H9 (cell line): ENCODE data around the gene PARK7. TPM values are rescaled to one million over a fixed set of nuclear protein-coding genes. Genes with fewer than 3 reads are reported as not detected.

Source experiments
- DNase-seq: peaks from one replicate; pipeline ENCODE4 v3.0.0-alpha.2; 2017
- H2AFZ ChIP-seq: one replicate; pipeline ENCODE4 v1.6.1; 2013; ENCODE audit warnings: mild to moderate bottlenecking, low read length, control low read depth, moderate library complexity
- H2AK5ac ChIP-seq: 2 replicates; pipeline ENCODE4 v1.6.1; 2013; ENCODE audit warnings: low read length, control low read depth, mixed read lengths; ENCODE audit not compliant: insufficient read length
- H2BK120ac ChIP-seq: one replicate; pipeline ENCODE4 v1.6.1; 2013; ENCODE audit warnings: low read depth, mild to moderate bottlenecking, low read length, control low read depth, inconsistent platforms; ENCODE audit not compliant: poor library complexity, severe bottlenecking
- H2BK12ac ChIP-seq: 2 replicates; pipeline ENCODE4 v1.6.1; 2013; ENCODE audit warnings: low read length, control low read depth, mixed read lengths, low read depth; ENCODE audit not compliant: insufficient read length
- H2BK15ac ChIP-seq: 2 replicates; pipeline ENCODE4 v1.6.1; 2013; ENCODE audit warnings: low read depth, low read length, control low read depth
- H2BK20ac ChIP-seq: one replicate; pipeline ENCODE4 v1.6.1; 2013; ENCODE audit warnings: low read depth, mild to moderate bottlenecking, low read length, control low read depth, inconsistent platforms; ENCODE audit not compliant: poor library complexity, severe bottlenecking
- H2BK5ac ChIP-seq: 2 replicates; pipeline ENCODE4 v1.6.1; 2013; ENCODE audit warnings: low read length, control low read depth, mixed read lengths; ENCODE audit not compliant: insufficient read length
- H3K14ac ChIP-seq: 2 replicates; pipeline ENCODE4 v1.6.1; 2013; ENCODE audit warnings: low read length, control low read depth; ENCODE audit not compliant: insufficient read depth
- H3K18ac ChIP-seq: 2 replicates; pipeline ENCODE4 v1.6.1; 2013; ENCODE audit warnings: low read depth, mild to moderate bottlenecking, mixed read lengths, low read length, control low read depth; ENCODE audit not compliant: insufficient read length
- H3K23ac ChIP-seq: 2 replicates; pipeline ENCODE4 v1.6.1; 2013; ENCODE audit warnings: low read length, control low read depth, mixed read lengths, low read depth; ENCODE audit not compliant: insufficient read length
- H3K23me2 ChIP-seq: 2 replicates; pipeline ENCODE4 v1.6.1; 2013; ENCODE audit warnings: low read depth, mild to moderate bottlenecking, mixed read lengths, low read length, control low read depth; ENCODE audit not compliant: insufficient read length, poor library complexity, severe bottlenecking
- H3K27ac ChIP-seq: 2 replicates; pipeline ENCODE4 v1.5.1; 2013; ENCODE audit warnings: low read length, control low read depth, mixed read lengths, low read depth; ENCODE audit not compliant: insufficient read length
- H3K27me3 ChIP-seq: 2 replicates; pipeline ENCODE4 v1.6.1; 2013; ENCODE audit warnings: low read length, control low read depth, inconsistent platforms; ENCODE audit not compliant: insufficient read depth
- H3K4ac ChIP-seq: 2 replicates; pipeline ENCODE4 v1.6.1; 2013; ENCODE audit warnings: low read depth, mild to moderate bottlenecking, control low read depth, inconsistent platforms, low read length, moderate library complexity
- H3K4me1 ChIP-seq: 2 replicates; pipeline ENCODE4 v1.6.1; 2013; ENCODE audit warnings: low read length, control low read depth, inconsistent platforms; ENCODE audit not compliant: insufficient read depth
- H3K4me2 ChIP-seq: 2 replicates; pipeline ENCODE4 v1.6.1; 2013; ENCODE audit warnings: low read length, control low read depth, mixed read lengths; ENCODE audit not compliant: insufficient read length, insufficient read depth
- H3K56ac ChIP-seq: 2 replicates; pipeline ENCODE4 v1.6.1; 2013; ENCODE audit warnings: low read depth, mild to moderate bottlenecking, mixed read lengths, low read length, control low read depth; ENCODE audit not compliant: insufficient read length
- H3K79me1 ChIP-seq: 2 replicates; pipeline ENCODE4 v1.6.1; 2013; ENCODE audit warnings: low read depth, mild to moderate bottlenecking, moderate library complexity, low read length, control low read depth, inconsistent platforms; ENCODE audit not compliant: insufficient read depth, poor library complexity, severe bottlenecking
- H3K79me2 ChIP-seq: 2 replicates; pipeline ENCODE4 v1.6.1; 2013; ENCODE audit warnings: low read length, control low read depth, inconsistent platforms; ENCODE audit not compliant: insufficient read depth
- H3K9ac ChIP-seq: 2 replicates; pipeline ENCODE4 v1.6.1; 2013; ENCODE audit warnings: low read length, control low read depth, mixed read lengths; ENCODE audit not compliant: insufficient read length; ENCODE audit errors: extremely low read depth
- H3K9me3 ChIP-seq: one replicate; pipeline ENCODE4 v1.6.1; 2013; ENCODE audit warnings: low read depth, low read length, inconsistent platforms; ENCODE audit not compliant: control insufficient read depth
- H3T11ph ChIP-seq: one replicate; pipeline ENCODE4 v1.6.1; 2013; ENCODE audit warnings: mild to moderate bottlenecking, low read length, control low read depth, inconsistent platforms
- H4K20me1 ChIP-seq: one replicate; pipeline ENCODE4 v1.6.1; 2013; ENCODE audit not compliant: control insufficient read depth, insufficient read length, insufficient read depth
- H4K5ac ChIP-seq: 2 replicates; pipeline ENCODE4 v1.6.1; 2013; ENCODE audit warnings: low read depth, mild to moderate bottlenecking, mixed read lengths, low read length, control low read depth; ENCODE audit not compliant: insufficient read length
- H4K8ac ChIP-seq: replicated peaks from 2 replicates; pipeline ENCODE4 v1.6.1; 2013; ENCODE audit warnings: low read length, control low read depth, mixed read lengths, low read depth; ENCODE audit not compliant: insufficient read length
- H4K91ac ChIP-seq: 2 replicates; pipeline ENCODE4 v1.6.1; 2013; ENCODE audit warnings: low read depth, mild to moderate bottlenecking, moderate library complexity, mixed read lengths, low read length, control low read depth; ENCODE audit not compliant: insufficient read length
- H3K27ac Mint-ChIP-seq, 3 experiments: 2 replicates in 2 of 3; 3 replicates in 1 of 3; pipeline ENCODE4 v1.8.0; 2020 to 2021; ENCODE audit warnings: mixed read lengths in 3 of 3, mild to moderate bottlenecking in 1 of 3, moderate library complexity in 1 of 3
- H3K27me3 Mint-ChIP-seq: 2 replicates; pipeline ENCODE4 v1.8.0; 2021; ENCODE audit warnings: low read depth, mild to moderate bottlenecking, moderate library complexity, mixed read lengths
- H3K36me3 Mint-ChIP-seq, 3 experiments: 2 replicates in 2 of 3; 3 replicates in 1 of 3; pipeline ENCODE4 v1.8.0; 2020 to 2021; ENCODE audit warnings: low read depth in 3 of 3, mixed read lengths in 3 of 3; ENCODE audit not compliant: insufficient read depth in 1 of 3
- H3K4me1 Mint-ChIP-seq, 2 experiments: 2 replicates each; pipeline ENCODE4 v1.8.0; 2020; ENCODE audit warnings: mixed read lengths in 2 of 2
- H3K4me3 Mint-ChIP-seq, 2 experiments: 2 replicates in 1 of 2; 3 replicates in 1 of 2; pipeline ENCODE4 v1.8.0; 2020 to 2021; ENCODE audit warnings: mild to moderate bottlenecking in 2 of 2, mixed read lengths in 2 of 2, moderate library complexity in 1 of 2
- H3K9me3 Mint-ChIP-seq, 2 experiments: 2 replicates in 1 of 2; 3 replicates in 1 of 2; pipeline ENCODE4 v1.8.0; 2020; ENCODE audit warnings: mild to moderate bottlenecking in 2 of 2, mixed read lengths in 2 of 2, moderate library complexity in 1 of 2
- CTCF ChIP-seq: fragments of 200-600 bp; sonication (generic); conservative IDR thresholded peaks from 3 replicates; pipeline ENCODE4 v1.8.0; 2021; ENCODE audit warnings: antibody characterized with exemption, mild to moderate bottlenecking
- WGBS: extraction: QIAGEN DNeasy Blood & Tissue Kit; methylation state at CpG from one replicate; pipeline ENCODE4 v1.1.7; 2013; ENCODE audit warnings: missing lambda C conversion rate, low lambda C conversion rate, mixed read lengths; ENCODE audit not compliant: insufficient read length; ENCODE audit errors: extremely low coverage; 5-methylcytosine and 5-hydroxymethylcytosine counted together
- total RNA-seq: library from RNA; stranded (reverse); gene quantifications from 2 replicates; pipeline ENCODE4 v1.2.1, GENCODE V29; 2021

Gene PARK7
- total RNA-seq, 1 experiment from 2014 or later, result 370 TPM

GRCh38 chr1:7967196-7967595 is 5.7 kb downstream of the PARK7 start:
- Histone ChIP-seq H2BK120ac (no peak overlapping the region), H3T11ph (no peak overlapping the region), H3K9me3 (no peaks in the 10 kb centered on the region), H3K4me2 (no peak overlapping the region), H2BK12ac (no peak overlapping the region), H2AFZ (no peak overlapping the region), H3K79me2 (peaks cover 4% of the 10 kb centered on the region), H3K27me3 (no peaks in the 10 kb centered on the region), H3K23ac (no peak overlapping the region), H2BK5ac (no peak overlapping the region), H2BK15ac (no peak overlapping the region), H3K4me1 (no peaks in the 10 kb centered on the region), H4K8ac (no peak overlapping the region), H3K23me2 (peaks cover 2% of the 10 kb centered on the region), H3K79me1 (peaks cover 5% of the 10 kb centered on the region), H3K4ac (no peak overlapping the region), H3K56ac (no peak overlapping the region), H3K18ac (no peak overlapping the region), H2BK20ac (no peak overlapping the region), H4K5ac (no peak overlapping the region), H3K27ac (no peak overlapping the region), H4K91ac (no peak overlapping the region), H3K9ac (no peak overlapping the region), H2AK5ac (no peak overlapping the region), H3K14ac (no peak overlapping the region), H4K20me1 (no peaks in the 10 kb centered on the region)
- WGBS, result no CpG with 5 or more reads among the region's 1 CpG
- no peak overlapping the region for H3K4me3 Mint-ChIP-seq
- H3K27ac Mint-ChIP-seq, result no peak overlapping the region; a peak in 1 of 7 replicates
- no peak for TF ChIP-seq CTCF
- no peaks in the 10 kb centered on the region for H3K27me3 Mint-ChIP-seq
- no peaks in the 10 kb centered on the region for H3K9me3 Mint-ChIP-seq
- DNase-seq, result no peak
- peaks cover 7 to 8% of the 10 kb centered on the region in 2 experiments for H3K4me1 Mint-ChIP-seq
- H3K36me3 Mint-ChIP-seq, result peaks cover 65 to 85% (median 80%) of the 10 kb centered on the region in 3 experiments
